SK-N-SH (cell line): ENCODE results near the gene NXPE3. TPM values are rescaled to one million over a fixed set of nuclear protein-coding genes. Genes with fewer than 3 reads are reported as not detected.

Experiments
- CTCF ChIA-PET: fragments of 300-600, 350-600 bp; formaldehyde crosslinking; extraction: SDS; loops from one replicate; lab custom pipeline; 2021; lab: Yijun Ruan, JAX
- POLR2A ChIA-PET: fragments of 350-600 bp; sonication (Branson Sonifier 250); formaldehyde crosslinking; extraction: SDS; loops from one replicate; lab custom pipeline; 2020; ENCODE audit warnings: antibody characterized with exemption, inconsistent platforms; lab: Yijun Ruan, JAX
- DNase-seq: peaks from one replicate; pipeline ENCODE4 v3.0.0; 2012
- H2AFZ ChIP-seq: fragments of 200-600 bp; sonication (generic); 2 replicates; pipeline ENCODE4 v1.8.1; 2016; ENCODE audit warnings: antibody characterized with exemption, mild to moderate bottlenecking, low read depth
- H3F3A ChIP-seq: fragments of 200-600 bp; sonication (generic); replicated peaks from 2 replicates; pipeline ENCODE3; 2016; ENCODE audit warnings: antibody characterized with exemption, mild to moderate bottlenecking; ENCODE audit not compliant: insufficient read depth
- H3K27ac ChIP-seq, 2 experiments: fragments of 200-500 bp in 1 of 2; fragments of 200-600 bp in 1 of 2; sonication (Bioruptor generic) in 1 of 2; sonication (generic), shearing (Covaris generic) in 1 of 2; 2 replicates each; pipeline versions ENCODE4 v1.5.1 to v1.6.1; 2014 to 2016; ENCODE audit warnings: low read depth in 2 of 2, inconsistent platforms in 1 of 2, low read length in 1 of 2, mild to moderate bottlenecking in 1 of 2, mixed read lengths in 1 of 2
- H3K27me3 ChIP-seq: fragments of 200-600 bp; sonication (generic), shearing (Covaris generic); 2 replicates; pipeline ENCODE4 v1.6.1; 2016; ENCODE audit warnings: mixed run types; ENCODE audit not compliant: insufficient read depth
- H3K36me3 ChIP-seq, 2 experiments: fragments of 200-500 bp in 1 of 2; fragments of 200-600 bp in 1 of 2; sonication (Bioruptor generic) in 1 of 2; sonication (generic) in 1 of 2; replicated peaks in 1 of 2; 2 replicates each; pipeline versions ENCODE3 to v1.5.1; 2014 to 2016; ENCODE audit warnings: low read length in 1 of 2, mild to moderate bottlenecking in 1 of 2; ENCODE audit not compliant: insufficient read depth in 2 of 2, control insufficient read depth in 1 of 2
- H3K4me1 ChIP-seq, 2 experiments: fragments of 200-500 bp in 1 of 2; fragments of 200-600 bp in 1 of 2; sonication (Bioruptor generic) in 1 of 2; sonication (generic), shearing (Covaris generic) in 1 of 2; 2 replicates each; pipeline versions ENCODE4 v1.5.1 to v1.6.1; 2014 to 2016; ENCODE audit warnings: low read depth in 1 of 2, low read length in 1 of 2, mixed run types in 1 of 2; ENCODE audit not compliant: insufficient read depth in 2 of 2, control insufficient read depth in 1 of 2
- H3K4me2 ChIP-seq: fragments of 200-600 bp; sonication (generic), shearing (Covaris generic); 2 replicates; pipeline ENCODE4 v1.6.1; 2017; ENCODE audit warnings: mixed run types
- H3K4me3 ChIP-seq, 2 experiments: fragments of 200-500 bp in 1 of 2; fragments of 200-600 bp in 1 of 2; sonication (Bioruptor generic) in 1 of 2; sonication (generic), shearing (Covaris generic) in 1 of 2; 2 replicates each; pipeline versions ENCODE4 v1.5.1 to v1.8.1; 2014 to 2016; ENCODE audit warnings: low read depth in 2 of 2, inconsistent platforms in 1 of 2, low read length in 1 of 2, mild to moderate bottlenecking in 1 of 2, mixed read lengths in 1 of 2, moderate library complexity in 1 of 2
- H3K79me2 ChIP-seq: fragments of 200-600 bp; sonication (generic); 2 replicates; pipeline ENCODE4 v1.8.1; 2017; ENCODE audit warnings: mild to moderate bottlenecking; ENCODE audit not compliant: insufficient read depth
- H3K9ac ChIP-seq: fragments of 200-600 bp; sonication (generic); 2 replicates; pipeline ENCODE4 v1.6.1; 2017; ENCODE audit warnings: mixed run types
- H3K9me2 ChIP-seq: fragments of 200-600 bp; sonication (generic); 2 replicates; pipeline ENCODE4 v1.6.1; 2017; ENCODE audit warnings: mixed run types
- H3K9me3 ChIP-seq: fragments of 200-600 bp; sonication (generic); 2 replicates; pipeline ENCODE4 v1.6.1; 2017; ENCODE audit warnings: mixed run types, mild to moderate bottlenecking, moderate library complexity
- H4K20me1 ChIP-seq: fragments of 200-600 bp; sonication (generic); 2 replicates; pipeline ENCODE4 v1.6.1; 2017; ENCODE audit warnings: mild to moderate bottlenecking, mixed run types; ENCODE audit not compliant: insufficient read depth
- EP300 ChIP-seq, 2 experiments: IDR thresholded peaks; 2 replicates each; pipeline versions ENCODE4 v1.4.0 to v1.6.1; 2012; ENCODE audit warnings: borderline replicate concordance in 1 of 2, low read depth in 1 of 2, low read length in 1 of 2
- EZH2phosphoT487 ChIP-seq: fragments of 200-600 bp; sonication (generic); IDR thresholded peaks from 2 replicates; pipeline ENCODE4 v1.6.1; 2017; ENCODE audit warnings: low read depth, mixed run types, mild to moderate bottlenecking, antibody characterized with exemption, moderate library complexity, borderline replicate concordance
- FOSL2 ChIP-seq: IDR thresholded peaks from 2 replicates; pipeline ENCODE4 v1.4.0; 2012; ENCODE audit warnings: low read depth, mild to moderate bottlenecking, moderate library complexity, borderline replicate concordance
- FOXM1 ChIP-seq: IDR thresholded peaks from 2 replicates; pipeline ENCODE4 v1.4.0; 2012; ENCODE audit warnings: low read depth, mild to moderate bottlenecking
- GABPA ChIP-seq: IDR thresholded peaks from 2 replicates; pipeline ENCODE4 v1.4.0; 2012; ENCODE audit warnings: low read depth, mild to moderate bottlenecking
- IRF3 ChIP-seq: fragments of 150-350 bp; IDR thresholded peaks from 2 replicates; pipeline ENCODE4 v1.6.1; 2016; ENCODE audit warnings: mild to moderate bottlenecking, low read depth, low read length
- JUND ChIP-seq: IDR thresholded peaks from 2 replicates; pipeline ENCODE4 v1.4.0; 2012
- NRF1 ChIP-seq: IDR thresholded peaks from 2 replicates; pipeline ENCODE4 v1.6.1; 2012; ENCODE audit warnings: low read depth, mild to moderate bottlenecking, low read length
- POLR2AphosphoS5 ChIP-seq: IDR thresholded peaks from 2 replicates; pipeline ENCODE4 v1.6.1; 2012; ENCODE audit warnings: low read depth, low read length
- RAD21 ChIP-seq: IDR thresholded peaks from 2 replicates; pipeline ENCODE4 v1.6.1; 2012; ENCODE audit warnings: mild to moderate bottlenecking, low read length
- RFX5 ChIP-seq: IDR thresholded peaks from 2 replicates; pipeline ENCODE4 v1.6.1; 2012; ENCODE audit warnings: mild to moderate bottlenecking, improper control_type of control experiment, low read length
- SMC3 ChIP-seq: IDR thresholded peaks from 2 replicates; pipeline ENCODE4 v1.6.1; 2012; ENCODE audit warnings: low read depth, low read length, improper control_type of control experiment
- TEAD4 ChIP-seq: IDR thresholded peaks from 2 replicates; pipeline ENCODE4 v1.4.0; 2012; ENCODE audit warnings: mild to moderate bottlenecking, borderline replicate concordance; ENCODE audit not compliant: insufficient read depth
- YY1 ChIP-seq: IDR thresholded peaks from 2 replicates; pipeline ENCODE4 v1.4.0; 2012; ENCODE audit warnings: low read depth, mild to moderate bottlenecking
- WGBS: methylation state at CpG from one replicate; pipeline ENCODE4 v1.1.6; 2017; ENCODE audit warnings: low lambda C conversion rate; 5-methylcytosine and 5-hydroxymethylcytosine counted together
- polyA plus RNA-seq, 3 experiments: library from polyadenylated mRNA; depleted of rRNA; stranded (reverse); fragments of >200 nt; gene quantifications; 2 replicates each; pipeline ENCODE4 v1.2.3, GENCODE V29; 2012
- TF ChIP-seq, protein P1 (sequence below): fragments of 200-600 bp; sonication (generic); IDR thresholded peaks from 2 replicates; pipeline ENCODE4 v1.6.1; 2017; ENCODE audit warnings: antibody characterized with exemption, mild to moderate bottlenecking, moderate library complexity
- TF ChIP-seq, protein P2 (sequence below): IDR thresholded peaks from 2 replicates; pipeline ENCODE4; 2012
- TF ChIP-seq, protein P3 (sequence below): fragments of 150-350 bp; IDR thresholded peaks from 2 replicates; pipeline ENCODE4 v1.6.1; 2017; ENCODE audit warnings: antibody characterized with exemption, low read length, low read depth, borderline replicate concordance

NXPE3 gene
- polyA plus RNA-seq, 1 of the 3 experiments (the other 2 are of a cell fraction), result 21.3 TPM

- H3F3A ChIP-seq, result no peaks in the 10 kb centered on the region
- no peak overlapping the region for H3K27ac ChIP-seq
- WGBS, result 76% methylated on average over 9 of the region's 9 CpGs
- TF ChIP-seq POLR2AphosphoS5 (no peak), FOXM1 (no peak), GABPA (no peak), TEAD4 (no peak), EP300 (IDR thresholded peaks at IDR 0.05; ENCODE audit: borderline replicate concordance in 1 of 2, low read depth in 1 of 2, low read length in 1 of 2) (no peak), RFX5 (no peak), FOSL2 (no peak), NRF1 (no peak), EZH2phosphoT487 (no peak), RAD21 (peak; percentile 63), SMC3 (peak; percentile 46; the same call in 1 of the 2 replicates), IRF3 (no peak), JUND (no peak), YY1 (no peak)
- TF ChIP-seq, protein P1, sequence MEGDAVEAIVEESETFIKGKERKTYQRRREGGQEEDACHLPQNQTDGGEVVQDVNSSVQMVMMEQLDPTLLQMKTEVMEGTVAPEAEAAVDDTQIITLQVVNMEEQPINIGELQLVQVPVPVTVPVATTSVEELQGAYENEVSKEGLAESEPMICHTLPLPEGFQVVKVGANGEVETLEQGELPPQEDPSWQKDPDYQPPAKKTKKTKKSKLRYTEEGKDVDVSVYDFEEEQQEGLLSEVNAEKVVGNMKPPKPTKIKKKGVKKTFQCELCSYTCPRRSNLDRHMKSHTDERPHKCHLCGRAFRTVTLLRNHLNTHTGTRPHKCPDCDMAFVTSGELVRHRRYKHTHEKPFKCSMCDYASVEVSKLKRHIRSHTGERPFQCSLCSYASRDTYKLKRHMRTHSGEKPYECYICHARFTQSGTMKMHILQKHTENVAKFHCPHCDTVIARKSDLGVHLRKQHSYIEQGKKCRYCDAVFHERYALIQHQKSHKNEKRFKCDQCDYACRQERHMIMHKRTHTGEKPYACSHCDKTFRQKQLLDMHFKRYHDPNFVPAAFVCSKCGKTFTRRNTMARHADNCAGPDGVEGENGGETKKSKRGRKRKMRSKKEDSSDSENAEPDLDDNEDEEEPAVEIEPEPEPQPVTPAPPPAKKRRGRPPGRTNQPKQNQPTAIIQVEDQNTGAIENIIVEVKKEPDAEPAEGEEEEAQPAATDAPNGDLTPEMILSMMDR, result peak; percentile 95
- TF ChIP-seq, protein P2, sequence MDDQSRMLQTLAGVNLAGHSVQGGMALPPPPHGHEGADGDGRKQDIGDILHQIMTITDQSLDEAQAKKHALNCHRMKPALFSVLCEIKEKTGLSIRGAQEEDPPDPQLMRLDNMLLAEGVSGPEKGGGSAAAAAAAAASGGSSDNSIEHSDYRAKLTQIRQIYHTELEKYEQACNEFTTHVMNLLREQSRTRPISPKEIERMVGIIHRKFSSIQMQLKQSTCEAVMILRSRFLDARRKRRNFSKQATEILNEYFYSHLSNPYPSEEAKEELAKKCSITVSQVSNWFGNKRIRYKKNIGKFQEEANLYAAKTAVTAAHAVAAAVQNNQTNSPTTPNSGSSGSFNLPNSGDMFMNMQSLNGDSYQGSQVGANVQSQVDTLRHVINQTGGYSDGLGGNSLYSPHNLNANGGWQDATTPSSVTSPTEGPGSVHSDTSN, result no peak
- TF ChIP-seq, protein P3, sequence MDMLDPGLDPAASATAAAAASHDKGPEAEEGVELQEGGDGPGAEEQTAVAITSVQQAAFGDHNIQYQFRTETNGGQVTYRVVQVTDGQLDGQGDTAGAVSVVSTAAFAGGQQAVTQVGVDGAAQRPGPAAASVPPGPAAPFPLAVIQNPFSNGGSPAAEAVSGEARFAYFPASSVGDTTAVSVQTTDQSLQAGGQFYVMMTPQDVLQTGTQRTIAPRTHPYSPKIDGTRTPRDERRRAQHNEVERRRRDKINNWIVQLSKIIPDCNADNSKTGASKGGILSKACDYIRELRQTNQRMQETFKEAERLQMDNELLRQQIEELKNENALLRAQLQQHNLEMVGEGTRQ, result no peak
- H3K36me3 ChIP-seq, result peaks cover 36 to 39% of the 10 kb centered on the region in 2 experiments
- no peak overlapping the region for H3K4me2 ChIP-seq
- peaks cover 8% of the 10 kb centered on the region; the same call in 1 of the 2 replicates for H3K79me2 ChIP-seq
- H3K4me1 ChIP-seq, result no peaks in the 10 kb centered on the region
- H2AFZ ChIP-seq, result no peak overlapping the region
- ChIA-PET POLR2A (interaction anchor here (0.6 kb wide), 1 partner anchor 98 kb away, joined by 7 read pairs; no protein-coding TSS in a partner anchor), CTCF (interaction anchor here (0.6 to 14.2 kb wide), 36 partner anchors 8 to 1132 kb away, joined by 3 to 165 read pairs (median 4); partner anchors contain the start of genes NFKBIZ and NXPE3)
- no peak overlapping the region; a peak in 1 of 4 replicates for H3K4me3 ChIP-seq
- no peaks in the 10 kb centered on the region for H3K27me3 ChIP-seq
- no peaks in the 10 kb centered on the region for H4K20me1 ChIP-seq
- no peaks in the 10 kb centered on the region for H3K9me2 ChIP-seq
- no peaks in the 10 kb centered on the region for H3K9me3 ChIP-seq
- DNase-seq, result peak; percentile 56
- no peak overlapping the region for H3K9ac ChIP-seq
These were observed 24.3 kb downstream of the NXPE3 start for GRCh38 chr3:101803173-101803782.
